K562 (cell line): ENCODE measurements around the gene LDB1. TPM values are rescaled to one million over a fixed set of nuclear protein-coding genes. Genes with fewer than 3 reads are reported as not detected.

ENCODE experiments used
- ARID1B ChIP-seq: fragments of 450-650 bp; IDR thresholded peaks from 2 replicates; pipeline ENCODE4 v1.6.1; 2016; ENCODE audit warnings: antibody characterized with exemption, mild to moderate bottlenecking, inconsistent platforms
- CBX2 ChIP-seq: fragments of 200-600 bp; sonication (generic); IDR thresholded peaks from one replicate; pipeline ENCODE4 v1.6.1; 2012; ENCODE audit warnings: mild to moderate bottlenecking, low read length, inconsistent platforms; ENCODE audit not compliant: insufficient read depth, poor library complexity, severe bottlenecking
- CBX5 ChIP-seq: IDR thresholded peaks from 2 replicates; pipeline ENCODE4 v1.6.1; 2014; ENCODE audit warnings: low read depth, borderline replicate concordance
- CEBPG ChIP-seq, 3 experiments: fragments of 200-800 bp in 1 of 3; sonication (Bioruptor generic) in 1 of 3; sonication (generic) in 1 of 3; formaldehyde crosslinking in 1 of 3; IDR thresholded peaks in 2 of 3; conservative IDR thresholded peaks in 1 of 3; 2 replicates each; pipeline versions ENCODE4 v1.6.1 to v1.8.0; 2016 to 2022; ENCODE audit warnings: missing compliant biosample characterization in 2 of 3, missing genetic modification characterization in 2 of 3, mild to moderate bottlenecking in 1 of 3, missing genetic modification reagents in 1 of 3
- CHD4 ChIP-seq: fragments of 200-600 bp; sonication (generic); IDR thresholded peaks from 3 replicates; pipeline ENCODE4 v1.6.1; 2012; ENCODE audit warnings: low read depth, mild to moderate bottlenecking, mixed read lengths, low read length, inconsistent platforms; ENCODE audit not compliant: insufficient read depth, insufficient replicate concordance, poor library complexity, severe bottlenecking
- GATAD2B ChIP-seq: fragments of 450-650 bp; IDR thresholded peaks from 2 replicates; pipeline ENCODE4 v1.6.1; 2017; ENCODE audit warnings: mild to moderate bottlenecking, borderline replicate concordance
- HNRNPL ChIP-seq: fragments of 200-400 bp; formaldehyde crosslinking; IDR thresholded peaks from 2 replicates; pipeline ENCODE4 v1.6.1; 2017; ENCODE audit warnings: low read depth, mild to moderate bottlenecking, low read length
- KAT8 ChIP-seq: fragments of 450-650 bp; IDR thresholded peaks from 2 replicates; pipeline ENCODE4 v1.6.1; 2016; ENCODE audit warnings: low read depth, mild to moderate bottlenecking
- KDM4B ChIP-seq, 2 experiments: fragments of 450-650 bp in 1 of 2; sonication (generic) in 1 of 2; IDR thresholded peaks; 2 replicates each; pipeline ENCODE4 v1.6.1; 2016 to 2017; ENCODE audit warnings: borderline replicate concordance in 2 of 2, antibody characterized with exemption in 1 of 2, low read depth in 1 of 2, mild to moderate bottlenecking in 1 of 2
- KLF1 ChIP-seq: fragments of 450-650 bp; IDR thresholded peaks from 2 replicates; pipeline ENCODE4 v1.6.1; 2016; ENCODE audit warnings: missing genetic modification characterization, missing compliant biosample characterization
- MCM5 ChIP-seq: fragments of 450-650 bp; IDR thresholded peaks from 2 replicates; pipeline ENCODE4 v1.6.1; 2016; ENCODE audit warnings: low read depth
- NBN ChIP-seq: fragments of 450-650 bp; IDR thresholded peaks from 2 replicates; pipeline ENCODE4 v1.6.1; 2016; ENCODE audit warnings: low read depth, mild to moderate bottlenecking
- NCOA4 ChIP-seq: fragments of 450-650 bp; IDR thresholded peaks from 2 replicates; pipeline ENCODE4 v1.6.1; 2018; ENCODE audit warnings: mild to moderate bottlenecking; ENCODE audit not compliant: partially characterized antibody
- NRF1 ChIP-seq, 2 experiments: fragments of 450-650 bp; IDR thresholded peaks in 1 of 2; conservative IDR thresholded peaks in 1 of 2; 2 replicates each; pipeline ENCODE4 v1.6.1; 2014; ENCODE audit warnings: mild to moderate bottlenecking in 2 of 2
- SMARCA4 ChIP-seq: fragments of 450-650 bp; IDR thresholded peaks from 2 replicates; pipeline ENCODE4 v1.6.1; 2016
- TCFL5 ChIP-seq: fragments of 250-450 bp; sonication (Bioruptor Pico); conservative IDR thresholded peaks from 2 replicates; pipeline ENCODE4 v1.6.1; 2021; ENCODE audit warnings: mild to moderate bottlenecking, moderate library complexity, matching md5 sums
- TRIM25 ChIP-seq: fragments of 450-650 bp; IDR thresholded peaks from 2 replicates; pipeline ENCODE4 v1.7.0; 2016; ENCODE audit warnings: borderline replicate concordance
- U2AF1 ChIP-seq: fragments of 200-400 bp; formaldehyde crosslinking; optimal IDR thresholded peaks from 2 replicates; pipeline ENCODE3; 2017; ENCODE audit warnings: mild to moderate bottlenecking, low read depth, low read length, moderate library complexity
- ZBED1 ChIP-seq: IDR thresholded peaks from 2 replicates; pipeline ENCODE4 v1.6.1; 2014
- ZNF133 ChIP-seq: fragments of 250-450 bp; sonication (Bioruptor Pico); IDR thresholded peaks from 2 replicates; pipeline ENCODE4 v1.4.0; 2020; ENCODE audit warnings: mild to moderate bottlenecking
- ZNF316 ChIP-seq: fragments of 450-650 bp; IDR thresholded peaks from 2 replicates; pipeline ENCODE4 v1.6.1; 2016
- ZNF75A ChIP-seq: fragments of 450-650 bp; formaldehyde crosslinking; IDR thresholded peaks from 2 replicates; pipeline ENCODE4 v1.4.0; 2020; ENCODE audit warnings: mild to moderate bottlenecking
- ZNF77 ChIP-seq: fragments of 250-450 bp; sonication (Bioruptor Pico); IDR thresholded peaks from 2 replicates; pipeline ENCODE4 v1.5.0; 2020
- polyA plus RNA-seq, 8 experiments: library from polyadenylated mRNA; depleted of rRNA in 4 of 8; stranded (reverse) in 5 of 8; unstranded in 3 of 8; fragments of >200 nt; fragmentation: Nextera tagmentation in 2 of 8; fragmentation: Illumina TruSeq in 1 of 8; extraction: Ambion mirVana in 2 of 8; extraction: Trizol in 1 of 8; gene quantifications; 2 replicates each; pipeline versions ENCODE4 v1.2.1 to v1.2.3, GENCODE V29; 2011 to 2014; ENCODE audit warnings: inconsistent platforms in 1 of 8, missing spikeins in 1 of 8
- total RNA-seq, 7 experiments: library from RNA; depleted of rRNA in 6 of 7; stranded (reverse); fragments of >200 nt in 6 of 7; fragmentation: Illumina TruSeq in 2 of 7; extraction: Trizol in 2 of 7; gene quantifications; 2 replicates each; pipeline versions ENCODE4 v1.2.1 to v1.2.3, GENCODE V29; 2011 to 2021; ENCODE audit warnings: low replicate concordance in 1 of 7
- TF ChIP-seq, protein P1 (sequence below), 3 experiments: IDR thresholded peaks in 2 of 3; conservative IDR thresholded peaks in 1 of 3; 2 replicates each; pipeline ENCODE4 v1.5.1; 2011 to 2012; ENCODE audit warnings: low read length in 3 of 3, mild to moderate bottlenecking in 3 of 3, control low read depth in 2 of 3, improper control_type of control experiment in 1 of 3, inconsistent platforms in 1 of 3, low read depth in 1 of 3, mixed read lengths in 1 of 3, moderate library complexity in 1 of 3; ENCODE audit not compliant: insufficient read depth in 2 of 3
- TF ChIP-seq, protein P2 (sequence below): fragments of 450-650 bp; conservative IDR thresholded peaks from 2 replicates; pipeline ENCODE4 v1.6.1; 2016; ENCODE audit warnings: missing genetic modification characterization, low read depth, mild to moderate bottlenecking, missing compliant biosample characterization, moderate library complexity
- TF ChIP-seq, protein P3 (sequence below): sonication (generic); formaldehyde crosslinking; IDR thresholded peaks from 2 replicates; pipeline ENCODE4 v1.8.1; 2023; ENCODE audit warnings: mild to moderate bottlenecking, missing genetic modification reagents

Gene LDB1
- total and polyA plus RNA-seq, 9 of the 15 experiments (the other 6 are each of a cell fraction or from before 2014, with no cell fraction given), result 1.9 to 137 (median 105) TPM

- TF ChIP-seq NCOA4 (no peak), TCFL5 (no peak), ZNF133 (CRISPR knock-in tag) (no peak), GATAD2B (no peak), KAT8 (no peak), CBX5 (no peak), SMARCA4 (peak; percentile 71; the same call in 1 of the 2 replicates), NRF1 (conservative IDR thresholded peaks at IDR 0.05 in 1 of 2, IDR thresholded peaks at IDR 0.05 in 1 of 2) (no peak), CEBPG (CRISPR knock-in tag; IDR thresholded peaks at IDR 0.05) (no peak), CEBPG (tag; conservative IDR thresholded peaks at IDR 0.05 in 1 of 2, IDR thresholded peaks at IDR 0.05 in 1 of 2) (peak; percentile 65 to 73; a peak in 3 of 4 replicates), ZNF75A (no peak), ARID1B (peak; percentile 80), CBX2 (no peak), HNRNPL (no peak), U2AF1 (no peak), KLF1 (tag) (no peak), TRIM25 (no peak), ZNF77 (CRISPR knock-in tag) (no peak), ZBED1 (no peak), KDM4B (IDR thresholded peaks at IDR 0.05; ENCODE audit: borderline replicate concordance in 2 of 2, low read depth in 1 of 2) (no peak), CHD4 (peak; percentile 32), NBN (no peak), MCM5 (no peak), ZNF316 (no peak)
- TF ChIP-seq, protein P1, sequence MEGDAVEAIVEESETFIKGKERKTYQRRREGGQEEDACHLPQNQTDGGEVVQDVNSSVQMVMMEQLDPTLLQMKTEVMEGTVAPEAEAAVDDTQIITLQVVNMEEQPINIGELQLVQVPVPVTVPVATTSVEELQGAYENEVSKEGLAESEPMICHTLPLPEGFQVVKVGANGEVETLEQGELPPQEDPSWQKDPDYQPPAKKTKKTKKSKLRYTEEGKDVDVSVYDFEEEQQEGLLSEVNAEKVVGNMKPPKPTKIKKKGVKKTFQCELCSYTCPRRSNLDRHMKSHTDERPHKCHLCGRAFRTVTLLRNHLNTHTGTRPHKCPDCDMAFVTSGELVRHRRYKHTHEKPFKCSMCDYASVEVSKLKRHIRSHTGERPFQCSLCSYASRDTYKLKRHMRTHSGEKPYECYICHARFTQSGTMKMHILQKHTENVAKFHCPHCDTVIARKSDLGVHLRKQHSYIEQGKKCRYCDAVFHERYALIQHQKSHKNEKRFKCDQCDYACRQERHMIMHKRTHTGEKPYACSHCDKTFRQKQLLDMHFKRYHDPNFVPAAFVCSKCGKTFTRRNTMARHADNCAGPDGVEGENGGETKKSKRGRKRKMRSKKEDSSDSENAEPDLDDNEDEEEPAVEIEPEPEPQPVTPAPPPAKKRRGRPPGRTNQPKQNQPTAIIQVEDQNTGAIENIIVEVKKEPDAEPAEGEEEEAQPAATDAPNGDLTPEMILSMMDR (IDR thresholded peaks at IDR 0.05 in 2 of 3, conservative IDR thresholded peaks at IDR 0.05 in 1 of 3; ENCODE audit: insufficient read depth in 2 of 3, low read depth in 1 of 3, low read length in 3 of 3), result no peak
- TF ChIP-seq, protein P2, sequence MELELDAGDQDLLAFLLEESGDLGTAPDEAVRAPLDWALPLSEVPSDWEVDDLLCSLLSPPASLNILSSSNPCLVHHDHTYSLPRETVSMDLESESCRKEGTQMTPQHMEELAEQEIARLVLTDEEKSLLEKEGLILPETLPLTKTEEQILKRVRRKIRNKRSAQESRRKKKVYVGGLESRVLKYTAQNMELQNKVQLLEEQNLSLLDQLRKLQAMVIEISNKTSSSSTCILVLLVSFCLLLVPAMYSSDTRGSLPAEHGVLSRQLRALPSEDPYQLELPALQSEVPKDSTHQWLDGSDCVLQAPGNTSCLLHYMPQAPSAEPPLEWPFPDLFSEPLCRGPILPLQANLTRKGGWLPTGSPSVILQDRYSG (tag), result no peak
- TF ChIP-seq, protein P3, sequence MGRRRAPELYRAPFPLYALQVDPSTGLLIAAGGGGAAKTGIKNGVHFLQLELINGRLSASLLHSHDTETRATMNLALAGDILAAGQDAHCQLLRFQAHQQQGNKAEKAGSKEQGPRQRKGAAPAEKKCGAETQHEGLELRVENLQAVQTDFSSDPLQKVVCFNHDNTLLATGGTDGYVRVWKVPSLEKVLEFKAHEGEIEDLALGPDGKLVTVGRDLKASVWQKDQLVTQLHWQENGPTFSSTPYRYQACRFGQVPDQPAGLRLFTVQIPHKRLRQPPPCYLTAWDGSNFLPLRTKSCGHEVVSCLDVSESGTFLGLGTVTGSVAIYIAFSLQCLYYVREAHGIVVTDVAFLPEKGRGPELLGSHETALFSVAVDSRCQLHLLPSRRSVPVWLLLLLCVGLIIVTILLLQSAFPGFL (CRISPR knock-in tag), result no peak
Measured at GRCh38 chr10:102064503-102064867, 55.7 kb downstream of the LDB1 start (continued).
